Colonic mucosa (tissue), 4 donors: ENCODE data around the gene RPL28. TPM values are rescaled to one million over a fixed set of nuclear protein-coding genes. Genes with fewer than 3 reads are reported as not detected.
A peak's percentile ranks its signal among the peaks of the same experiment; 100 is the strongest.

Experiments used
- DNase-seq: peaks from one replicate; pipeline ENCODE4 v3.0.0-alpha.2; 2020
- H3K27ac ChIP-seq: fragments of 200-600 bp; one replicate; pipeline ENCODE4 v1.8.0; 2021
- H3K27me3 ChIP-seq: fragments of 200-600 bp; one replicate; pipeline ENCODE4 v1.8.0; 2021
- H3K36me3 ChIP-seq: fragments of 200-600 bp; one replicate; pipeline ENCODE4 v1.8.0; 2021
- H3K4me1 ChIP-seq: fragments of 200-600 bp; one replicate; pipeline ENCODE4 v1.8.0; 2021; ENCODE audit warnings: mild to moderate bottlenecking
- H3K4me3 ChIP-seq: fragments of 200-600 bp; one replicate; pipeline ENCODE4 v1.8.0; 2021
- H3K9ac ChIP-seq, 2 donors: one replicate each; pipeline ENCODE4 v1.7.0; 2013; ENCODE audit warnings: control low read depth in 2 of 2, low read depth in 2 of 2, low read length in 2 of 2
- H3K9me3 ChIP-seq: fragments of 200-600 bp; one replicate; pipeline ENCODE4 v1.8.0; 2021
- CTCF ChIP-seq: fragments of 200-600 bp; IDR thresholded peaks from one replicate; pipeline ENCODE4 v1.8.0; 2022; ENCODE audit warnings: antibody characterized with exemption, mild to moderate bottlenecking
- intact Hi-C: fragments of 100-400 bp; cut with DNase I; formaldehyde crosslinking; loops from one replicate; pipeline ENCODE4 v1.14.1; 2022
- total RNA-seq, 2 donors: library from RNA; stranded (reverse); fragmentation: NEBNext Ultra II Directional in 1 of 2; extraction: Animal tissue kit (Norgen Biotek cat#: 25700) in 1 of 2; gene quantifications; one replicate each; pipeline ENCODE4 v1.2.1, GENCODE V29; 2021
- donor health status: healthy.
- donor health status: DM: no; HTN: no; CAD: no.
- donor health status: DM: no; HTN: no; CAD: no.

The RPL28 gene
- total RNA-seq, 2 donors from 2014 or later = 1,447 to 1,819 TPM

- Histone ChIP-seq H3K36me3 (no peaks in the 10 kb centered on the region), H3K4me3 (no peak overlapping the region), H3K4me1 (peaks cover 5% of the 10 kb centered on the region), H3K9ac (peak overlapping the region in 1 of 2 donors; percentile 55), H3K27me3 (peaks cover 18% of the 10 kb centered on the region), H3K27ac (no peak overlapping the region), H3K9me3 (no peaks in the 10 kb centered on the region)
- intact Hi-C loops = no loop called here
- no peak for TF ChIP-seq CTCF
- no peak for DNase-seq
Observed at GRCh38 chr19:55352549-55353145, 33.1 kb upstream of the RPL28 start.

- TF ChIP-seq CTCF = no peak
- H3K27ac ChIP-seq = no peak overlapping the region
- intact Hi-C loops = no loop called here
- peak overlapping the region; percentile 55 to 83 for H3K9ac ChIP-seq
- no peaks in the 10 kb centered on the region for H3K36me3 ChIP-seq
- H3K4me1 ChIP-seq = peaks cover 5% of the 10 kb centered on the region
- H3K9me3 ChIP-seq = no peaks in the 10 kb centered on the region
- no peak for DNase-seq
- peak overlapping the region; percentile 40 for H3K4me3 ChIP-seq
- peaks cover 18% of the 10 kb centered on the region for H3K27me3 ChIP-seq
Observed at GRCh38 chr19:55353356-55353802, 32.4 kb upstream of the RPL28 start.

GRCh38 chr19:55353803-55354697 is 31.7 kb upstream of the RPL28 start:
- Histone ChIP-seq H3K4me3 (peak overlapping the region; percentile 40), H3K9ac (peak overlapping the region; percentile 55 to 83), H3K27ac (no peak overlapping the region), H3K27me3 (peaks cover 18% of the 10 kb centered on the region), H3K4me1 (peaks cover 5% of the 10 kb centered on the region), H3K9me3 (no peaks in the 10 kb centered on the region), H3K36me3 (no peaks in the 10 kb centered on the region)
- DNase-seq = peak; percentile 84
- no peak for TF ChIP-seq CTCF
- intact Hi-C loops = no loop called here

GRCh38 chr19:55354698-55355212 is 31.0 kb upstream of the RPL28 start, which contains the start of gene COX6B2:
Gene COX6B2, minus strand, starts transcription at chr19:55354719. Its CDS starts 198 bp downstream, at chr19:55354521.
- intact Hi-C loops = no loop called here
- H3K4me1 ChIP-seq = peaks cover 5% of the 10 kb centered on the region
- no peak for DNase-seq
- peaks cover 18% of the 10 kb centered on the region for H3K27me3 ChIP-seq
- no peaks in the 10 kb centered on the region for H3K36me3 ChIP-seq
- H3K9me3 ChIP-seq = no peaks in the 10 kb centered on the region
- H3K27ac ChIP-seq = no peak within 1 kb of the TSS
- TF ChIP-seq CTCF = no peak
- H3K4me3 ChIP-seq = peak within 1 kb of the TSS; percentile 40
- peak within 1 kb of the TSS; percentile 55 to 83 for H3K9ac ChIP-seq

GRCh38 chr19:55355213-55355821 is 30.4 kb upstream of the RPL28 start:
- no peak overlapping the region for H3K9ac ChIP-seq
- peak; percentile 57 for DNase-seq
- H3K4me3 ChIP-seq = no peak overlapping the region
- no peak for TF ChIP-seq CTCF
- H3K36me3 ChIP-seq = no peaks in the 10 kb centered on the region
- H3K4me1 ChIP-seq = peaks cover 5% of the 10 kb centered on the region
- H3K27ac ChIP-seq = no peak overlapping the region
- H3K9me3 ChIP-seq = no peaks in the 10 kb centered on the region
- intact Hi-C loops = no loop called here
- H3K27me3 ChIP-seq = peaks cover 18% of the 10 kb centered on the region
